Measurements from ENCODE around the gene PHLDB3.
"Not testable (repeated sequence)": the region's sequence is repeated elsewhere in the genome, so short reads cannot be mapped to it uniquely, and the experiment has no call there.

Gene PHLDB3

DNA sequence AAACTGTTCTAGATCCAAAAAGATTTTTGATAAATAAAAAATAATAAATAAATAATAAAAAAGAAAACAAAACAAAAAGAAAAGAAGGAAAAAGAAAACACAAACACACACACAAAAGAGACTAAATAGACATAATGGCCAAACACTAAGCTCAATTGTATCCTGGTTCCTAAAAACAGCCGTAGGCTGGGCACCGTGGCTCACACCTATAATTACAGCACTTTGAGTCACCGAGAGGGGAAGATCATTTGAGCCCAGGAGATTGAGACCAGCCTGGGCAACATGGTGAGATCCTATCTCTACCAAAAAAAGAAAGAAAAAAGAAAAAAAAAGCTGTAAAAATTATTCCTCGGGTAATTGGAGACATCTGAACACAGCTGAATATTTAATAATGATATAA lies 13.5 kb upstream of the PHLDB3 start:
- no peak overlapping the region for H3K4me3 ChIP-seq (ENCODE audit: low read depth, low read length)
- no peak for DNase-seq (ENCODE audit: low read depth)
- TF ChIP-seq, protein P1, sequence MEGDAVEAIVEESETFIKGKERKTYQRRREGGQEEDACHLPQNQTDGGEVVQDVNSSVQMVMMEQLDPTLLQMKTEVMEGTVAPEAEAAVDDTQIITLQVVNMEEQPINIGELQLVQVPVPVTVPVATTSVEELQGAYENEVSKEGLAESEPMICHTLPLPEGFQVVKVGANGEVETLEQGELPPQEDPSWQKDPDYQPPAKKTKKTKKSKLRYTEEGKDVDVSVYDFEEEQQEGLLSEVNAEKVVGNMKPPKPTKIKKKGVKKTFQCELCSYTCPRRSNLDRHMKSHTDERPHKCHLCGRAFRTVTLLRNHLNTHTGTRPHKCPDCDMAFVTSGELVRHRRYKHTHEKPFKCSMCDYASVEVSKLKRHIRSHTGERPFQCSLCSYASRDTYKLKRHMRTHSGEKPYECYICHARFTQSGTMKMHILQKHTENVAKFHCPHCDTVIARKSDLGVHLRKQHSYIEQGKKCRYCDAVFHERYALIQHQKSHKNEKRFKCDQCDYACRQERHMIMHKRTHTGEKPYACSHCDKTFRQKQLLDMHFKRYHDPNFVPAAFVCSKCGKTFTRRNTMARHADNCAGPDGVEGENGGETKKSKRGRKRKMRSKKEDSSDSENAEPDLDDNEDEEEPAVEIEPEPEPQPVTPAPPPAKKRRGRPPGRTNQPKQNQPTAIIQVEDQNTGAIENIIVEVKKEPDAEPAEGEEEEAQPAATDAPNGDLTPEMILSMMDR (IDR thresholded peaks at IDR 0.05; ENCODE audit: control insufficient read depth, extremely low read depth, insufficient read depth) = no peak

DNA sequence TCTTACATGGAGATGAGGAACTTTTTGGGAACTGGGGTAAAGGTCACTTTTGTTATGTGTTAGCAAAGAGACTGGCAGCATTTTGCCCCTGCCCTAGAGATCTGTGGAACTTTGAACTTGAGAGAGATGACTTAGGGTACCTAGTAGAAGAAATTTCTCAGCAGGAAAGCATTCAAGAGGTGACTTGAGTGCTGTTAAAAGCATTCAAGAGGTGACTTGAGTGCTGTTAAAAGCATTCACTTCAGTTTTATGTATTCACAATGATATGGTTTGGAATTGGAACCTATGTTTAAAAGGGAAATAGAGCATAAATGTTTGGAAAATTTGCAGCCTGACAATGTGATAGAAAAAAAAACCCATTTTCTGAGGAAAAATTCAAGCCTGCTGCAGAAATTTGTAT lies 7.9 kb upstream of the PHLDB3 start:
- H3K4me3 ChIP-seq (ENCODE audit: low read depth, low read length); DNase-seq (ENCODE audit: low read depth): not testable (repeated sequence)

DNA sequence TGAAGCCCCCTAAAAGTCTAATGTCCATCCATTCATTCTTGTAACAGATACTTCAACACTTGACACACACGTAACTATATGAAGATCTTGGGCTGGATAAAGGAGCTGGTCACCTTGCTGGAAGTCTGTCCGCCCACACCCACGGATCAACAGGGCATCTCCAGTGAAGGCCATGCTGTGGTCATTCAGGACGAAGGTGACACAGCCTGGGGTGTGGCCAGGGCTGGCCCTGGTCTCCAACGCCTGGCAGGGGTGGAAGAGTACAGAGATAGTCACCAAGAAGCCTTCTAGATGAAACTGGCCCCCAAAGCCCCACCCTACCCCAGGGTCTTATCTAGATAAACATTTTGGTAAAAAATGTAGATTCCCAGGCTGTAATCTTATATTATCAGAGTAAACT lies 6.8 kb upstream of the PHLDB3 start:
- no peak for DNase-seq (ENCODE audit: low read depth)
- no peak overlapping the region for H3K4me3 ChIP-seq (ENCODE audit: low read depth, low read length)
- TF ChIP-seq, protein P1 (IDR thresholded peaks at IDR 0.05; ENCODE audit: control insufficient read depth, extremely low read depth, insufficient read depth) = no peak

DNA sequence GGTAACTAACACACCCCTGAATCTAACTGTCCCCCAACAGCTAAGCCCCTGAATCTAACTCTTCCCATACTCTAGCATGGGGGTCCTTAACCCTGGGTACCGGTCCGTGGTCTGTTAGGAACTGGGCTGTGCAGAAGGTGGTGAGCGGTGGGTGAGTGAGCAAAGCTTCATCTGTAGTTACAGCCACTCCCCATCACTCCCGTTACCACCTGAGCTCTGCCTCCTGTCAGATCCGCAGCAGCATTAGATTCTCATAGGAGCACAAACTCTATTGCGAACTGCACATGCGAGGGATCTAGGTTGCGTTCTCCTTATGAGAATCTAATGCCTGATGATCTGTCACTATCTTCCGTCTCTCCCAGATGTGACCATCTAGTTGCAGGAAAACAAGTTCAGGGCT lies 6.2 kb upstream of the PHLDB3 start:
- TF ChIP-seq, protein P1 (IDR thresholded peaks at IDR 0.05; ENCODE audit: control insufficient read depth, extremely low read depth, insufficient read depth) = no peak
- DNase-seq (ENCODE audit: low read depth) = no peak

DNA sequence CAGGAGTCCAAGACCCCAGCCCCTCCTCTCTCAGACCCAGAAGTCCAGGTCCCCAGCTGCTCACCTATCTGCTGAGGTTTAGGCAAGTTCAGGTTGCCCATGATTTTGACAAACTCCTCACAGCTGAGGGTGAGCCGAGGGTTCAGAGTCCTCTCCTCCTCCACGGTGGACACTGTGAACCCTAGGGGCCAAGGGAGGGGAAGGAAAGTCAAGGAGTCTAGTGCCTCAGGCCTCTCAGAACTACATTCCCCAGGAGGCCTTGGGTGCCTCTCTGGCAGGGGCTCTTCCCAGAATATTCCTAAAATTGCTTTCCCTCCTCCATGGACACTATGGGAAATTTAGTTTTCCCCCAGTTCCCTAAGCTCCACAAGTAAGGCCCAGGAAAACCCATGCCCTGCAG lies 3.3 kb upstream of the PHLDB3 start:
- no peak overlapping the region for H3K4me3 ChIP-seq (ENCODE audit: low read depth, low read length)
- TF ChIP-seq, protein P1 (IDR thresholded peaks at IDR 0.05; ENCODE audit: control insufficient read depth, extremely low read depth, insufficient read depth) = no peak
- DNase-seq (ENCODE audit: low read depth) = no peak

More for the DNA sequence above, 6.2 kb upstream of the PHLDB3 start:
- no peak overlapping the region for H3K4me3 ChIP-seq (ENCODE audit: low read depth, low read length)

DNA sequence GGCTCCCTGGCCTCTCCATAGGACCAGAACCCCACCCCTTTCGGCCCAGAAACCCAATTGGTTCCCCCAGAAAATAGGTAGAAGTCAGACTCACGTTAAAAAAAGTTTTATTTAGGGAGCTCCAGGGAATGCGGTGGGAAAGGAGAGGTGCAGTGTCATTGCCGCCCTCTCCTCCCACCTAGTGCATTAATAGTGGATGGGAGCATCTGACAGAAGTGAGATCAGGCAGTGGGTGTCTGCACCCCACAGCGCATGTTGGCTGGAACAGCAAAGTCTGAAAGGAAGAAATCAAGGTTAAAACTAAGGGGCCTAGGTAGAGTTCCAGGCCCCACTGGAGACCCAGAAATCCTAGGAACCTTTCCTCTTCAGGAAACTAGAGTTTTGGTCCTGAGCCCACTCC lies 2.1 kb upstream of the PHLDB3 start:
- DNase-seq (ENCODE audit: low read depth) = no peak
- TF ChIP-seq, protein P1 (IDR thresholded peaks at IDR 0.05; ENCODE audit: control insufficient read depth, extremely low read depth, insufficient read depth) = no peak

DNA sequence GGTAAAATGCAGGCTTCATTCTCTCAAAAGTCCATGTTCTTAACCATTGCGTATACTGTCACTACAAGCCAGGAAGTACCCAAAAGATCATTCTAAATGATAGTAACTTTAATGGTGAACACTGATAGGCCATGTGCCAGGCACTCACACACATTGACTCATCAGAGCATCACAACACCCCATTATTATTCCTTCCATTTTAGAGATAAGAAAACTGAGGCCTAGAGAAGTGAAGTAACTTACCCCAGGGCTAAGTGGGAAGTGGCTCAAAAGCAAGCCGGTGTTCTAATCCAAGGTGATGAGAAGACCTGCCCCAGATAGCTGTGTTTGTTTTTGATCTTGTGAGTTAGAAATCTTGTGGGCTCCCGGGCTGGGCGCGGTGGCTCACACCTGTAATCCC lies 1.4 kb upstream of the PHLDB3 start:
- DNase-seq (ENCODE audit: low read depth) = no peak
- TF ChIP-seq, protein P1 (IDR thresholded peaks at IDR 0.05; ENCODE audit: control insufficient read depth, extremely low read depth, insufficient read depth) = no peak
- no peak overlapping the region for H3K4me3 ChIP-seq (ENCODE audit: low read depth, low read length)

More for the DNA sequence above, 2.1 kb upstream of the PHLDB3 start:
- H3K4me3 ChIP-seq (ENCODE audit: low read depth, low read length) = no peak overlapping the region

DNA sequence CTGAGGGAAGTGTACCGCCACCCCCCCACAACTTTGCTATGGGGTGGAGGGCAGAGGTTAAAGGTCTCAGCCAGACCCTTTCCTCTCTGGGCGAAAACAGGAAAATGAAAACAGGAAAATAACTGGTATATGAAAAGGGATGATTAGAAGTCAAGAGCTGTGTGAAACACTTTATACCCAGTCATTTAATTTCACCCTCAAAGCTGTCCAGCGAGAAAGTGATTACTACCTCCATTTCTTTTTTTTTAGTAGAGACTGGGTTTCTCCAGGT lies 575 bp upstream of the PHLDB3 start:
- H3K4me3 ChIP-seq (ENCODE audit: low read depth, low read length) = no peak overlapping the region
- no peak for DNase-seq (ENCODE audit: low read depth)
- TF ChIP-seq, protein P1 (IDR thresholded peaks at IDR 0.05; ENCODE audit: control insufficient read depth, extremely low read depth, insufficient read depth) = no peak
